Measurements from ENCODE around the gene DNAJB13. TPM values are rescaled to one million over a fixed set of nuclear protein-coding genes. Genes with fewer than 3 reads are reported as not detected.

Gene DNAJB13
- polyA plus RNA-seq, 1 of the 3 experiments (the other 2 are of a cell fraction) = 0.51 TPM

GRCh38 chr11:73931039-73931645 is 19.7 kb upstream of the DNAJB13 start:
- WGBS (ENCODE audit: low lambda C conversion rate) = 66% methylated on average over 7 of the region's 7 CpGs
- peaks cover 9% of the 10 kb centered on the region for H3F3A ChIP-seq (replicated peaks; ENCODE audit: insufficient read depth)
- ChIA-PET POLR2A (no interaction called here), CTCF (interaction anchor here (0.6 to 1.7 kb wide), 18 partner anchors 9 to 462 kb away, joined by 3 to 10 read pairs (median 3); partner anchors contain the start of genes COA4 and PAAF1)
- H3K4me3 ChIP-seq (ENCODE audit: low read depth in 2 of 2, low read length in 1 of 2) = no peak overlapping the region
- no peaks in the 10 kb centered on the region for H3K27me3 ChIP-seq (ENCODE audit: insufficient read depth)
- DNase-seq = peak; percentile 64
- no peaks in the 10 kb centered on the region for H3K4me1 ChIP-seq (ENCODE audit: control insufficient read depth in 1 of 2, insufficient read depth in 2 of 2, low read depth in 1 of 2, low read length in 1 of 2)
- no peak overlapping the region for H2AFZ ChIP-seq (ENCODE audit: low read depth)
- no peaks in the 10 kb centered on the region for H3K9me2 ChIP-seq
- no peak for TF ChIP-seq IRF3 (IDR thresholded peaks at IDR 0.05; ENCODE audit: low read depth, low read length)
- TF ChIP-seq USF2 (IDR thresholded peaks at IDR 0.05; ENCODE audit: borderline replicate concordance, low read depth, low read length) = no peak
- peak; percentile 59 for TF ChIP-seq CTCF (IDR thresholded peaks at IDR 0.05)
- TF ChIP-seq NFIC (IDR thresholded peaks at IDR 0.05; ENCODE audit: borderline replicate concordance) = no peak
- no peak for TF ChIP-seq RFX5 (IDR thresholded peaks at IDR 0.05; ENCODE audit: low read length)
- TF ChIP-seq MEF2A (IDR thresholded peaks at IDR 0.05; ENCODE audit: borderline replicate concordance, low read depth) = no peak
- peak; percentile 81 for TF ChIP-seq RAD21 (IDR thresholded peaks at IDR 0.05; ENCODE audit: low read length)
- no peak for TF ChIP-seq FOSL2 (IDR thresholded peaks at IDR 0.05; ENCODE audit: borderline replicate concordance, low read depth)
- TF ChIP-seq RCOR1 (IDR thresholded peaks at IDR 0.05; ENCODE audit: low read length) = no peak
- TF ChIP-seq SMC3 (IDR thresholded peaks at IDR 0.05; ENCODE audit: low read depth, low read length) = peak; percentile 51
- no peak overlapping the region for H3K4me2 ChIP-seq
- no peaks in the 10 kb centered on the region for H3K9me3 ChIP-seq
- H3K36me3 ChIP-seq (replicated peaks in 1 of 2; ENCODE audit: control insufficient read depth in 1 of 2, insufficient read depth in 2 of 2, low read length in 1 of 2) = peaks cover 37 to 44% of the 10 kb centered on the region in 2 experiments
- H3K27ac ChIP-seq (ENCODE audit: low read depth in 2 of 2, low read length in 1 of 2) = no peak overlapping the region
- H4K20me1 ChIP-seq (ENCODE audit: insufficient read depth) = no peaks in the 10 kb centered on the region
- H3K9ac ChIP-seq = no peak overlapping the region
- H3K79me2 ChIP-seq (ENCODE audit: insufficient read depth) = no peaks in the 10 kb centered on the region

- POLR2A ChIA-PET = no interaction called here
- Histone ChIP-seq H2AFZ (ENCODE audit: low read depth) (no peak overlapping the region), H3K9ac (no peak overlapping the region), H3K36me3 (replicated peaks in 1 of 2; ENCODE audit: control insufficient read depth in 1 of 2, insufficient read depth in 2 of 2, low read length in 1 of 2) (peaks cover 32 to 42% of the 10 kb centered on the region in 2 experiments), H3K79me2 (ENCODE audit: insufficient read depth) (no peaks in the 10 kb centered on the region), H4K20me1 (ENCODE audit: insufficient read depth) (no peaks in the 10 kb centered on the region), H3K27ac (ENCODE audit: low read depth in 2 of 2, low read length in 1 of 2) (no peak overlapping the region), H3K4me3 (ENCODE audit: low read depth in 2 of 2, low read length in 1 of 2) (no peak overlapping the region), H3K27me3 (ENCODE audit: insufficient read depth) (no peaks in the 10 kb centered on the region), H3F3A (replicated peaks; ENCODE audit: insufficient read depth) (peaks cover 9% of the 10 kb centered on the region), H3K9me2 (no peaks in the 10 kb centered on the region), H3K4me2 (no peak overlapping the region), H3K4me1 (ENCODE audit: control insufficient read depth in 1 of 2, insufficient read depth in 2 of 2, low read depth in 1 of 2, low read length in 1 of 2) (no peaks in the 10 kb centered on the region), H3K9me3 (no peaks in the 10 kb centered on the region)
- DNase-seq = no peak
- CTCF ChIA-PET = interaction anchor here (0.6 to 1.7 kb wide), 19 partner anchors 9 to 463 kb away, joined by 3 to 10 read pairs (median 3); partner anchors contain the start of genes COA4 and PAAF1
- WGBS (ENCODE audit: low lambda C conversion rate) = 88% methylated on average over 6 of the region's 6 CpGs
- TF ChIP-seq ELF1 (IDR thresholded peaks at IDR 0.05) (no peak), RAD21 (IDR thresholded peaks at IDR 0.05; ENCODE audit: low read length) (no peak), RXRA (IDR thresholded peaks at IDR 0.05; ENCODE audit: borderline replicate concordance, low read depth) (no peak), ZBTB33 (IDR thresholded peaks at IDR 0.05; ENCODE audit: borderline replicate concordance, low read depth) (no peak), USF2 (IDR thresholded peaks at IDR 0.05; ENCODE audit: borderline replicate concordance, low read depth, low read length) (no peak), FOXM1 (IDR thresholded peaks at IDR 0.05; ENCODE audit: low read depth) (no peak), NFIC (IDR thresholded peaks at IDR 0.05; ENCODE audit: borderline replicate concordance) (no peak), NRF1 (IDR thresholded peaks at IDR 0.05; ENCODE audit: low read depth, low read length) (no peak), CTCF (IDR thresholded peaks at IDR 0.05) (no peak), GATA2 (CRISPR knock-in tag; IDR thresholded peaks at IDR 0.05) (no peak), POLR2AphosphoS5 (IDR thresholded peaks at IDR 0.05; ENCODE audit: low read depth, low read length) (no peak)
Measured at GRCh38 chr11:73931951-73932350, 18.9 kb upstream of the DNAJB13 start.
